SH-SY5Y (cell line): ENCODE data around the gene SOCS2.

Experiments
- GATA2 ChIP-seq: IDR thresholded peaks from 2 replicates; pipeline ENCODE4 v1.6.1; 2011; ENCODE audit warnings: mild to moderate bottlenecking, low read depth, low read length
- GATA3 ChIP-seq: IDR thresholded peaks from 2 replicates; pipeline ENCODE4 v1.6.1; 2011; ENCODE audit warnings: low read depth, mild to moderate bottlenecking, low read length, moderate library complexity

DNA sequence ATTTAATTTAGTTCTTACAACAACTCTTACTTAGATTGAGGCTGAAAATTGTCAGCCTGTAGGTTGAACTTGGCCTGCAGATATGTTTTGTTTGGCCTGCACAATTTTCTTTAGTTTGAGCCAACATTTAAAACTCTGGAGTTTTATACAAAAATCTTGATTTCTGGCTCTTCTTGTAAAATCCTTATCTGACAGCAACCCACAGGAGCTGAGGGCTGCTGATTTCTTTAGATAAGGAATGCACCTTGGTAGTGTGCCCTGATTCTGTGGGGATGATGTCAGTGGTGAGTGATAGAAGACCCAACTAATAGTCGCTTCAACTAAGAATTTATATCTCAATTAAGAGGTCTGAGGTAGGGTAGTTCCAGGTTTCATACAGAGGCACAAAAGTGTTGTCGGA lies 49.5 kb downstream of the SOCS2 start:
- TF ChIP-seq GATA2, result no peak
- TF ChIP-seq GATA3, result no peak
